Measurements from ENCODE around the gene ULK4. TPM values are rescaled to one million over a fixed set of nuclear protein-coding genes. Genes with fewer than 3 reads are reported as not detected.

The ULK4 gene
- polyA plus RNA-seq, 4 donors = 1.1 to 2.8 (median 1.8) TPM

DNA sequence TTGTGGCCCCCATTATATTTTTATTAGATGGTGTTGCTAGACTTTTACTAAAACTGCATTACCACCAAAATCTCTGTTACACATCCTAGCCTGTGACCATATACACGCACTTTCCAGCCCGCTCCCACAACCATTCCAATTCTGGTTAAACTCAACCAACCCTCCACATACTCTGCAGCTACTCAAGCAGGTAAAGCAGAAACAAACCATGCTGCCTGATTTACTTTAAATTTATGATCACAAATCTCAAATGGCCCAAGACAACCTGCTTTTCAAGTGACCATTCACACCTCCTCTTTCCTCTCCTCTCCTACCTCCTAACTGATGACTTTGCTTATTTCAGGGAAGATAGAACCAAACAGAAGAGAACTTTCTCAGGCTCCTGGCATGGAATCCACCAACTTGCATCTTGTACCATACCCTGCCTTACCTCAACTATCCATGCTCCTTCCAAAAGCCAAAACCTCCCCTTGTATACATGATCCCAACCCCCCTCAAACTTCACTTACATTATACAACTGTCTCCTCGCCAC is 18.5 kb downstream of the ULK4 start:
- no peaks in the 10 kb centered on the region for H3K27me3 ChIP-seq (ENCODE audit: control insufficient read depth in 3 of 3, insufficient read depth in 3 of 3, low read length in 3 of 3)
- no peak overlapping the region for H3K27ac ChIP-seq (ENCODE audit: low read depth in 1 of 3, low read length in 2 of 3)
- DNase-seq = no peak
- H3K4me3 ChIP-seq (ENCODE audit: low read depth in 1 of 3, low read length in 3 of 3) = no peak overlapping the region
- no peak for FAIRE-seq
- WGBS, 3 donors = 94 to 99% (median 94%) methylated on average over 3 of the region's 3 CpGs
- H3K36me3 ChIP-seq (ENCODE audit: control insufficient read depth in 3 of 3, insufficient read depth in 2 of 3, low read depth in 1 of 3, low read length in 3 of 3) = no peaks in the 10 kb centered on the region
- peaks cover 0 to 10% of the 10 kb centered on the region in 2 donors for H3K9me3 ChIP-seq (ENCODE audit: control insufficient read depth in 2 of 2, insufficient read depth in 1 of 2, low read depth in 1 of 2, low read length in 1 of 2)
- H3K4me1 ChIP-seq (ENCODE audit: control insufficient read depth in 3 of 3, insufficient read depth in 2 of 3, low read depth in 1 of 3, low read length in 2 of 3) = no peaks in the 10 kb centered on the region

DNA sequence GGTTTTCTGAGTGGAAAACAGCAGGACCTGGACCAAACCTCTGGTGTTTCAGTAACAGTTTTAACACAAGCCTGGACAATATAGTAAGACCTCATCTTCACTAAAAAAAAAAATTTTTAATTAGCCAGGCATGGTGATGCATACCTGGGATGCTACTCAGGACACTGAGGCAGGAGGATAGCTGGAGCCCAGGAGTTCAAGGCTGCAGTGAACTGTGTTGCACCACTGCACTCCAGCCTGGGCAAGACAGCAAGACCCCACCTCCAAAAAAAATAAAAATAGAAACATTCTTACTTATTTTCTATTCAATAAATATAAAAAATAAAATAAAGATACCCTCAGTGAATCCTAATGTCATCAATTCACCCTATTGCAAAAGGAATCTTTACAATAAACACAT is 21.5 kb downstream of the ULK4 start:
- H3K27ac ChIP-seq (ENCODE audit: low read depth in 1 of 3, low read length in 2 of 3) = no peak overlapping the region
- peaks cover 0 to 10% of the 10 kb centered on the region in 2 donors for H3K9me3 ChIP-seq (ENCODE audit: control insufficient read depth in 2 of 2, insufficient read depth in 1 of 2, low read depth in 1 of 2, low read length in 1 of 2)
- no peak overlapping the region for H3K4me3 ChIP-seq (ENCODE audit: low read depth in 1 of 3, low read length in 3 of 3)
- H3K36me3 ChIP-seq (ENCODE audit: control insufficient read depth in 3 of 3, insufficient read depth in 2 of 3, low read depth in 1 of 3, low read length in 3 of 3) = no peaks in the 10 kb centered on the region
- no peaks in the 10 kb centered on the region for H3K4me1 ChIP-seq (ENCODE audit: control insufficient read depth in 3 of 3, insufficient read depth in 2 of 3, low read depth in 1 of 3, low read length in 2 of 3)
- no peak for FAIRE-seq
- H3K27me3 ChIP-seq (ENCODE audit: control insufficient read depth in 3 of 3, insufficient read depth in 3 of 3, low read length in 3 of 3) = no peaks in the 10 kb centered on the region
- no peak for DNase-seq

- Histone ChIP-seq H3K27me3 (ENCODE audit: control insufficient read depth in 3 of 3, insufficient read depth in 3 of 3, low read length in 3 of 3) (no peaks in the 10 kb centered on the region), H3K27ac (ENCODE audit: low read depth in 1 of 3, low read length in 2 of 3) (no peak overlapping the region), H3K36me3 (ENCODE audit: control insufficient read depth in 3 of 3, insufficient read depth in 2 of 3, low read depth in 1 of 3, low read length in 3 of 3) (no peaks in the 10 kb centered on the region), H3K4me1 (ENCODE audit: control insufficient read depth in 3 of 3, insufficient read depth in 2 of 3, low read depth in 1 of 3, low read length in 2 of 3) (no peaks in the 10 kb centered on the region), H3K9me3 (ENCODE audit: control insufficient read depth in 2 of 2, insufficient read depth in 1 of 2, low read depth in 1 of 2, low read length in 1 of 2) (peaks cover 0 to 10% of the 10 kb centered on the region in 2 donors), H3K4me3 (ENCODE audit: low read depth in 1 of 3, low read length in 3 of 3) (no peak overlapping the region)
- no peak for DNase-seq
- WGBS, 3 donors = 92 to 100% (median 98%) methylated on average over 1 of the region's 1 CpG
- FAIRE-seq = no peak
These were observed 25.5 kb downstream of the ULK4 start for GRCh38 chr3:41936384-41936783.

DNA sequence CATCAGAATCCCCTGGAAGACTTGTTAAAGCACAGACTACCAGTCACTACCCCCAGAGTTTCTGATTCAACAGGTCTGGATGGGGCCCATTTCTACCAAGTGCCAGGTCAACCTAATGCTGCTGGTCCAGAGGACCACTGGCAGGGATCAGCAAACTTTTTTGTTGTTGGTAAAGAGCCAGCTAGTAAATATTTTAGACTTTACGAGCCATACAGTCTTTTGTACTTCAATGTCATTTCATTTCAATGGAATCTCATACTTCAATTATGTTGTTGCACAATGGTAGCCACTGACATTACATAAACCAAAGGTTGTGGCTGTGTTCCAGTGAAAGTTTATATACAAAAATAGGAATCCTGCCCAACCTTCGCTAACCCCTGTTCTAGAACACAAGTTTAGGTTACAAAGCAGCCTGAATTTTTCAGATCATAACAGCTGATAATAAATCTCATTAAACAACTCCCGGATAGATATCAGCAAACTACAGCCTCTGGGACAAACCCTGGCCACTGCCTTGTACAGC is 28.7 kb downstream of the ULK4 start:
- DNase-seq = no peak
- WGBS, 3 donors = 64 to 81% (median 77%) methylated on average over 3 of the region's 3 CpGs
- H3K4me3 ChIP-seq (ENCODE audit: low read depth in 1 of 3, low read length in 3 of 3) = no peak overlapping the region
- H3K36me3 ChIP-seq (ENCODE audit: control insufficient read depth in 3 of 3, insufficient read depth in 2 of 3, low read depth in 1 of 3, low read length in 3 of 3) = no peaks in the 10 kb centered on the region
- FAIRE-seq = no peak
- H3K27me3 ChIP-seq (ENCODE audit: control insufficient read depth in 3 of 3, insufficient read depth in 3 of 3, low read length in 3 of 3) = no peaks in the 10 kb centered on the region
- H3K27ac ChIP-seq (ENCODE audit: low read depth in 1 of 3, low read length in 2 of 3) = no peak overlapping the region
- no peaks in the 10 kb centered on the region for H3K9me3 ChIP-seq (ENCODE audit: control insufficient read depth in 2 of 2, insufficient read depth in 1 of 2, low read depth in 1 of 2, low read length in 1 of 2)
- H3K4me1 ChIP-seq (ENCODE audit: control insufficient read depth in 3 of 3, insufficient read depth in 2 of 3, low read depth in 1 of 3, low read length in 2 of 3) = no peaks in the 10 kb centered on the region

DNA sequence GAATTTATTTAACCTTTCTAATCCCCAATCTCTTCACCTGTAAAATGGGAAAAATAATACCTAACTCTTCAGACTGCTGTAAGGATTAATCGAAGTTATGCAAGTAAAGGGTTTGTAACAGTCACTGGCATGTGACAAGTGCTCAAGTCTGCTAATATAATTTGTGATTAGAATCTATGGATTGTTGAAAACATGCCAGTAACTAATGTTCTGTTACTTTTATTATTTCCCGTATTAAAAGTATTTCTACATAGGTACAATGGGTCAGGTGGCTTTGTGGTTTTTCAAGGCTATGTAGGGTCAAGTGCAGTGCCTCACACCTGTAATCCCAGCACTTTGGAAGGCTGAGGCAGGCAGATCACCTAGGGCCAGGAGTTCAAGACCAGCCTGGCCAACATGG is 29.4 kb downstream of the ULK4 start:
- no peak overlapping the region for H3K27ac ChIP-seq (ENCODE audit: low read depth in 1 of 3, low read length in 2 of 3)
- WGBS, 3 donors = 63 to 79% (median 78%) methylated on average over 2 of the region's 2 CpGs
- DNase-seq (no peak), FAIRE-seq (no peak)
- H3K27me3 ChIP-seq (ENCODE audit: control insufficient read depth in 3 of 3, insufficient read depth in 3 of 3, low read length in 3 of 3) = no peaks in the 10 kb centered on the region
- no peak overlapping the region for H3K4me3 ChIP-seq (ENCODE audit: low read depth in 1 of 3, low read length in 3 of 3)
- no peaks in the 10 kb centered on the region for H3K9me3 ChIP-seq (ENCODE audit: control insufficient read depth in 2 of 2, insufficient read depth in 1 of 2, low read depth in 1 of 2, low read length in 1 of 2)
- H3K36me3 ChIP-seq (ENCODE audit: control insufficient read depth in 3 of 3, insufficient read depth in 2 of 3, low read depth in 1 of 3, low read length in 3 of 3) = no peaks in the 10 kb centered on the region
- no peaks in the 10 kb centered on the region for H3K4me1 ChIP-seq (ENCODE audit: control insufficient read depth in 3 of 3, insufficient read depth in 2 of 3, low read depth in 1 of 3, low read length in 2 of 3)

GRCh38 chr3:41920406-41920965 is 41.4 kb downstream of the ULK4 start:
- FAIRE-seq (no peak), DNase-seq (no peak)
- Histone ChIP-seq H3K36me3 (ENCODE audit: control insufficient read depth in 3 of 3, insufficient read depth in 2 of 3, low read depth in 1 of 3, low read length in 3 of 3) (peaks cover 0 to 7% (median 2%) of the 10 kb centered on the region in 3 donors), H3K9me3 (ENCODE audit: control insufficient read depth in 2 of 2, insufficient read depth in 1 of 2, low read depth in 1 of 2, low read length in 1 of 2) (no peaks in the 10 kb centered on the region), H3K27ac (ENCODE audit: low read depth in 1 of 3, low read length in 2 of 3) (no peak overlapping the region), H3K4me1 (ENCODE audit: control insufficient read depth in 3 of 3, insufficient read depth in 2 of 3, low read depth in 1 of 3, low read length in 2 of 3) (no peaks in the 10 kb centered on the region), H3K4me3 (ENCODE audit: low read depth in 1 of 3, low read length in 3 of 3) (no peak overlapping the region), H3K27me3 (ENCODE audit: control insufficient read depth in 3 of 3, insufficient read depth in 3 of 3, low read length in 3 of 3) (no peaks in the 10 kb centered on the region)
- WGBS, 3 donors = 87 to 94% (median 88%) methylated on average over 5 of the region's 5 CpGs

DNA sequence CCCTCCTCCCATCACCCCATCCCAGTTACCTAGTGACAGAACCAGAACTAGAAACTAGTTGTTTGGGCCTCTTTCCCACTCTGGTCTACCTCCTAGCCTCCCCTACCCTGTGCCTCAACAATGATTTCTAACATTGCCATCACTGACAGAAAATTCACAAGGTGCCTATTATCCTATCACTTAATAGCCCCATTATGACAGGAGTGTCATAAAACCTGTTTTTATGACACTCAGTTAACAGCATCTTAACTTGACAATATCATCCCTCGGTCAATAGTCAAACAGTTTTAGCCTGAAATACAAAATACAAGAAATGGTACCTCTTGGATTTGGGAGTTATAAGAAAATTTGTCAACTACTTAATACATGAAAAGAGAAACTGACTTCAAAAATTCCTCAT is 46.5 kb downstream of the ULK4 start:
- Histone ChIP-seq H3K4me3 (ENCODE audit: low read depth in 1 of 3, low read length in 3 of 3) (no peak overlapping the region), H3K27me3 (ENCODE audit: control insufficient read depth in 3 of 3, insufficient read depth in 3 of 3, low read length in 3 of 3) (no peaks in the 10 kb centered on the region), H3K27ac (ENCODE audit: low read depth in 1 of 3, low read length in 2 of 3) (no peak overlapping the region), H3K36me3 (ENCODE audit: control insufficient read depth in 3 of 3, insufficient read depth in 2 of 3, low read depth in 1 of 3, low read length in 3 of 3) (peaks cover 0 to 3% (median 0%) of the 10 kb centered on the region in 3 donors), H3K4me1 (ENCODE audit: control insufficient read depth in 3 of 3, insufficient read depth in 2 of 3, low read depth in 1 of 3, low read length in 2 of 3) (peaks cover 0 to 4% (median 0%) of the 10 kb centered on the region in 3 donors), H3K9me3 (ENCODE audit: control insufficient read depth in 2 of 2, insufficient read depth in 1 of 2, low read depth in 1 of 2, low read length in 1 of 2) (no peaks in the 10 kb centered on the region)
- 18 to 59% (median 52%) methylated on average over 1 of the region's 1 CpG for WGBS, 3 donors
- peak; percentile 3 to 36 for DNase-seq
- FAIRE-seq = no peak

GRCh38 chr3:41912280-41912679 is 49.6 kb downstream of the ULK4 start:
- DNase-seq = no peak
- no peak overlapping the region for H3K4me3 ChIP-seq (ENCODE audit: low read depth in 1 of 3, low read length in 3 of 3)
- no peaks in the 10 kb centered on the region for H3K27me3 ChIP-seq (ENCODE audit: control insufficient read depth in 3 of 3, insufficient read depth in 3 of 3, low read length in 3 of 3)
- 92 to 97% (median 93%) methylated on average over 1 of the region's 1 CpG for WGBS, 3 donors
- peaks cover 0 to 4% (median 0%) of the 10 kb centered on the region in 3 donors for H3K4me1 ChIP-seq (ENCODE audit: control insufficient read depth in 3 of 3, insufficient read depth in 2 of 3, low read depth in 1 of 3, low read length in 2 of 3)
- no peaks in the 10 kb centered on the region for H3K9me3 ChIP-seq (ENCODE audit: control insufficient read depth in 2 of 2, insufficient read depth in 1 of 2, low read depth in 1 of 2, low read length in 1 of 2)
- no peak overlapping the region for H3K27ac ChIP-seq (ENCODE audit: low read depth in 1 of 3, low read length in 2 of 3)
- FAIRE-seq = no peak
- H3K36me3 ChIP-seq (ENCODE audit: control insufficient read depth in 3 of 3, insufficient read depth in 2 of 3, low read depth in 1 of 3, low read length in 3 of 3) = peaks cover 0 to 3% (median 0%) of the 10 kb centered on the region in 3 donors
